Kidney tubule cell (primary cell): Measurements from ENCODE around the gene KRAS.
"Not testable (repeated sequence)": the region's sequence is repeated elsewhere in the genome, so short reads cannot be mapped to it uniquely, and the experiment has no call there.

Experiments
- DNase-seq: peaks from one replicate; pipeline ENCODE4 v3.0.0-alpha.2; 2018; ENCODE audit warnings: low spot score

Gene KRAS

GRCh38 chr12:25250744-25251730 lies at the start of gene KRAS:
TSS of gene KRAS (minus strand) at chr12:25250929.
- peak; percentile 97 for DNase-seq

- DNase-seq, result no peak
These were observed 45.7 kb upstream of the KRAS start for GRCh38 chr12:25296381-25296780.

GRCh38 chr12:25295361-25295760 lies 44.6 kb upstream of the KRAS start:
- no peak for DNase-seq

DNA sequence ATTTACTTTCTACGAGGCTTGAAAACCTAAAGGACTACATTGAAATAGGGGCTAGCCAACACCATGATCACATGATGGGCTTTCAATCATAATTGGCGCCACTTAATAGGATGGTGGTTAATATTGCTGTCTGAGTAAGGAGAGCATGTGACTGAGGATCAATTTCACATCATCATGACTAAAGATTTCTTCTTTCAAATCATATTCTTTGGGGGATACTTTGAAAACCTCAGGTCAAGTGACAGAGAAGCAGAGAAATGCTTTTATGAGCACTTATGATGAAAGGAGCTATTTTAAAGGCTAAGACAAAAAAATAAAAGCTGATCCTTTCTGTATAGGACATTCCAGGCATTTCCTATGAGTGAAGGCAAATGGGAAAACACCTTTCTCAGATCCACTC lies 42.9 kb upstream of the KRAS start:
- no peak for DNase-seq

DNA sequence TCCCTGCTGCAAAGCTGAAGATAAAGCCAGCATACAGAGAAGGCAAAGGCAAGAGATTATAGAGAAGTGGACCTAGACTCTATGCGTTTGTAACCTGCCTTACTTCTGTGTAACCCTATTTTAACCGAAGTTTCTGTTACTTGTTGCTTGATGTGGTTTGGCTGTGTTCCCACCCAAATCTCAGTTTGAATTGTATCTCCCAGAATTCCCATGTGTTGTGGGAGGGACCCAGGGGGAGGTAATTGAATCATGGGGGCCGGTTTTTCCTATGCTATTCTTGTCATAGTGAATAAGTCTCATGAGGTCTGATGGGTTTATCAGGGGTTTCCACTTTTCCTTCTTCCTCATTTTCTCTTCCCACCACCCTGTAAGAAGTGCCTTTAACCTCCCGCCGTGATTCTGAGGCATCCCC lies 42.1 kb upstream of the KRAS start:
- DNase-seq, result not testable (repeated sequence)

- DNase-seq, result no peak
These were observed 36.9 kb upstream of the KRAS start for GRCh38 chr12:25287610-25288009.

- DNase-seq, result peak; percentile 82
These were observed 36.1 kb upstream of the KRAS start for GRCh38 chr12:25286837-25287236.

GRCh38 chr12:25284024-25284423 lies 33.3 kb upstream of the KRAS start:
- DNase-seq, result no peak

DNA sequence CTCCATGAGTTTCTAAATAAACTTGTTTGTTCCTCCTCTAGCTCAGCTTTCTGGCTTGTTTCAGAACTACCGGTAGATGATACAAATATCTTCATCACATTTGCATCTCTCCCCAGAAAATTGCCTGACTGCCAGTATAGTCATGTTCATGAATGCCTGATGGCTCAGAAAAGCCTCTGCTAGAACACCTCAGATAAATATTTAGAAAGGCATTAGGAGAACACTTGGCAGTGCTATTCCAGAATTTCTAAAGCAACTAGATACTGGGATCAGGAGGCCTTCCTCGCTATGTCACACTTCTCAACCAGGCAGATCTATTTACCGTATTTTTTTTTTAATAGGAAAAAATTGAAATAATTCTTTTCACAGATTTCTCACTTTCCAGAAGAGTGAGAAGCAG lies 32.3 kb upstream of the KRAS start:
- no peak for DNase-seq

DNA sequence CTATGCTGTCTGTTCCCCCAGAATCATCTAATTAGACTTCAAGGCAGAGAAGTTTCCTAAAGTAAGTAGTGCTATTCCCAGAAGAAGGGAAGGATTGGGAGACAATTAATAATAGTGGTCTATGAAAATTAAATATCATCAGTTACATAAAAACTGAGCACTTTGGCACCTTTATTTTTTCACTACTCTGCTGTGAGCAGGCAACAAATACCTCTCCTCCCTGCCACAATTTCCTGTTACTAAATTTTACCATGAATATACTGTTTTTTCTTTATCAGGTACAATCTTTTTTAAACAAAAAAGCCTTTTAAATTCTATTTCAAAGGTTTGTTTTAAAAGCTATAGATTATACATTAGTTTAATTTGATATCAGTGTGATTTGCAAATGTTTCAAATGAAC lies 29.4 kb upstream of the KRAS start:
- no peak for DNase-seq

DNA sequence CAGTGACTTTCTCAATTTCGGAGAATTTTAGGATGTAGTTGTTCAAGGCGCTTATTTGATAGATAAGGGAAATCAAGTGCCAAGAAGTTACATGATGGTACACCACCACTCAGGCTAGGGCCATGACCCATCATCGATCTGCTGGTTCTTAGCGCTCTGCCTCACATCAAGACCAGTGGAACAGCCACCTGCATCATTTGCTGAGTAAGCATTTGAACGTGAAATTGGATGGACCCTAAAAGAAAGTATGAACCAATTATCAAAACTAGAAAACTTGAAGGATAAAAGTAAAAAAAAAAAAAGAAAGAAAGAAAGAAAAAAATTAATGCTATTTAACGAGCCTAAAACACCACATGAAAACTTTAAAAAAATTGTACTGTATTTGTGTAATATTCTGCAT lies 27.5 kb upstream of the KRAS start:
- DNase-seq, result no peak

- peak; percentile 94 for DNase-seq
These were observed 25.6 kb upstream of the KRAS start for GRCh38 chr12:25276199-25276937.

- DNase-seq, result no peak
These were observed 20.9 kb upstream of the KRAS start for GRCh38 chr12:25271486-25272098.

- no peak for DNase-seq
These were observed 19.0 kb upstream of the KRAS start for GRCh38 chr12:25269701-25270100.

GRCh38 chr12:25266497-25266896 lies 15.8 kb upstream of the KRAS start:
- no peak for DNase-seq

GRCh38 chr12:25264862-25265261 lies 14.1 kb upstream of the KRAS start:
- no peak for DNase-seq

DNA sequence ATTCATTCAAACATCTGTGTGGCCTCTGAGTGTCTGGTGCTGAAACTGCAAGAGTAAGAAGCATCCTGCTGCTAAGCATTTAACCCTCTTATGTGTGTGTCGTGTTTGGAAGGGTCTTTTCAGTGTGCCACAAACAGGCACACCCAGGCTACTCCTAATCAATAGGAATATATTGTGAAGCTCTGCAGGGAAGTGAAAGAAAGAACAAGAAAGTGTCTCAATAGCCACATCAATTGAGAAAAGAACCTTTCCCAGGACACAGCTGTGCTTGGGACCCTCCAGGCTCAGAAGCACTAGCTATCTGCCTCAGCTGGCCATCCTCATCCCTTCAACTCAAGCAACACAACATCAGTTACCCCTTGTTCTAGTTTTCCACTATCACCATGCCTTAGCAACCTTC lies 13.4 kb upstream of the KRAS start:
- DNase-seq, result no peak

- no peak for DNase-seq
These were observed 12.9 kb upstream of the KRAS start for GRCh38 chr12:25263594-25263993.

DNA sequence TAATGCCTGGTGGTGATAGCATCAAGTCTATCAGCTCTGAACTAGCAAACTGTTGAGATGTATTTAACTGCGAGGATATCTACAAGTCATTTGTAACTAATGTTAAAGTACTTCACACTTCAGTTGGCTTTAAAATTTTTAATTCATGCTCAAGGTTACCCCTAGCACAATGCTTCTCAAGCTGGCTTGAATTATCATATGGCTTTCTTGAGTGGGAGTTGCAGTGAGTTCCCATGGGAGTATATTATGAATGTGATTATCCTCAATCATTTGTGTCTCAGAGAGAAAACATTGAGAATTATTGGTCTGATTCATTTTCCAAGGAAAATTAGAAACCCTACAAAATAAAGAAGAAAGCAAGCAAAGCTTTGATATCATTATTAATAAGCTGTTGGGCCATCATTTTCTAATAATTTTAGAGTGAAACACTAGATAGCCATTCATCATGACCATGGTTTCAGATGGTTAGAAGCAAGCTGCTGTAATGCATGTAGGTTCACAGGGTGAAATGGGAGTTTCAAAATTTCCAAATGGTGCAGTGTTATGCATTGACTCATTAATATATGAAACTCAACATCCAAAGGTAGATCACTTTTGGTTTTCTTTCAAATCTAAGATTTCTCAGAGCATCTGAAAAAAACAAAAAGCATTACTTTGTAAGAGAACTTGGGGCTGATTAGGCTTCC lies 11.8 kb upstream of the KRAS start:
- DNase-seq, result no peak

GRCh38 chr12:25257590-25258324 lies 7.0 kb upstream of the KRAS start:
- peak; percentile 39 for DNase-seq

GRCh38 chr12:25256826-25257225 lies 6.1 kb upstream of the KRAS start:
- no peak for DNase-seq
